GM12875 (cell line): ENCODE measurements around the gene JARID2.

Source experiments
- H3K4me3 ChIP-seq: one replicate; pipeline ENCODE4 v1.5.1; 2011; ENCODE audit warnings: low read depth, low read length, control low read depth
- TF ChIP-seq, protein P1 (sequence below): IDR thresholded peaks from 2 replicates; pipeline ENCODE4 v1.5.1; 2011; ENCODE audit warnings: low read depth, mild to moderate bottlenecking, control low read depth, inconsistent platforms, low read length, moderate library complexity, borderline replicate concordance; ENCODE audit not compliant: insufficient read depth

The JARID2 gene

DNA sequence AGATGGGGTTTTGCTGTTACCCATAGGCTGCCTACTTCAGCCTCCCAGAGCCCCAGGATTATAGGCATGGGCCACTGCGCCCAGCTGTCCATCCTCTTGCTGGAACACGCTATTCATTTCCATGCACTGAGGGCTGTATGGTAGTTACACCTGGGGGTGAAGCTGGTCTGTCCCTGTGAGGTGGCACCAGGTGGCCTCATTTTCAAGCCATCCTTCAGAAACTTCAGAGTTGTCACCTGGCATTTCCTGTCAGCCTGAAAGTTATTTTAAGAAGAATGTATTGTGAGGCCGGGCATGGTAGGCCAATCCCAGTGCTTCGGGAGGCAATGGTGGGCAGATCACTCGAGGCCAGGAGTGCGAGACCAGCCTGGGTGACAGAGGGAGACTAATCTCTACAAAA is 269.4 kb downstream of the JARID2 start:
- TF ChIP-seq, protein P1, sequence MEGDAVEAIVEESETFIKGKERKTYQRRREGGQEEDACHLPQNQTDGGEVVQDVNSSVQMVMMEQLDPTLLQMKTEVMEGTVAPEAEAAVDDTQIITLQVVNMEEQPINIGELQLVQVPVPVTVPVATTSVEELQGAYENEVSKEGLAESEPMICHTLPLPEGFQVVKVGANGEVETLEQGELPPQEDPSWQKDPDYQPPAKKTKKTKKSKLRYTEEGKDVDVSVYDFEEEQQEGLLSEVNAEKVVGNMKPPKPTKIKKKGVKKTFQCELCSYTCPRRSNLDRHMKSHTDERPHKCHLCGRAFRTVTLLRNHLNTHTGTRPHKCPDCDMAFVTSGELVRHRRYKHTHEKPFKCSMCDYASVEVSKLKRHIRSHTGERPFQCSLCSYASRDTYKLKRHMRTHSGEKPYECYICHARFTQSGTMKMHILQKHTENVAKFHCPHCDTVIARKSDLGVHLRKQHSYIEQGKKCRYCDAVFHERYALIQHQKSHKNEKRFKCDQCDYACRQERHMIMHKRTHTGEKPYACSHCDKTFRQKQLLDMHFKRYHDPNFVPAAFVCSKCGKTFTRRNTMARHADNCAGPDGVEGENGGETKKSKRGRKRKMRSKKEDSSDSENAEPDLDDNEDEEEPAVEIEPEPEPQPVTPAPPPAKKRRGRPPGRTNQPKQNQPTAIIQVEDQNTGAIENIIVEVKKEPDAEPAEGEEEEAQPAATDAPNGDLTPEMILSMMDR = no peak
- H3K4me3 ChIP-seq = no peak overlapping the region

DNA sequence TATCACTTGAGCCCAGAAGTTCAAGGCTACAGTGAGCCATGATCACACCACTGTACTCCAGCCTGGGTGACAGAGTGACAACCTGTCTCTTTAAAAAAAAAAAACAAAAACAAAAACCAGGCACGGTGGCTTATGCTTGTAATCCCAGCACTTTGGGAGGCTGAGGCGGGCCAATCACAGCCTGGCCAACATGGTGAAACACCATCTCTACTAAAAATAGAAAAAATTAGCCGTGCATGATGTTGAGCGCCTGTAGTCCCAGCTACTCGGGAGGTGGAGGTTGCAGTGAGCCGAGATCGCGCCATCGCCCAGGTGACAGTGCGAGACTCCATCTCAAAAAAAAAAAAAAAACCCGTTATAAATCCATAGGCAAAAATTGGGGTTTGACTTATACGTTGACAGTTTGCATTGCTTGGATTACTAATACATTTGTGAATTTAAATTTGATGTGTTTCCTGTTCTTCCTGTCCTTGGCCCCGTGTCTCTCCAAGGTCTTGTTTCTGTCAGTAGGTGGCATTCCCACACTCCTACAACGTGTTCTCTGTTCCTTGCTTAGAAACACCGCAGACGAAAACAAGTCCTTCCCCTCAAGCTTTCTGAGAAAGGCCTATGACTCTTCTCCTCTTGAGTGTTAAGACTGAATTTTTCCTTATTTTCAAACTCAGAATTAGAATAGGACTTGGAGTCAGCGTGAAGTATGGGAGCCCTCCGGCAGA is 269.9 kb downstream of the JARID2 start:
- no peak overlapping the region for H3K4me3 ChIP-seq
- TF ChIP-seq, protein P1 = no peak

GRCh38 chr6:15516378-15516777 is 270.5 kb downstream of the JARID2 start:
- TF ChIP-seq, protein P1 = no peak
- H3K4me3 ChIP-seq = no peak overlapping the region

- TF ChIP-seq, protein P1 = no peak
- no peak overlapping the region for H3K4me3 ChIP-seq
Observed at GRCh38 chr6:15516923-15517560, 271.2 kb downstream of the JARID2 start.

DNA sequence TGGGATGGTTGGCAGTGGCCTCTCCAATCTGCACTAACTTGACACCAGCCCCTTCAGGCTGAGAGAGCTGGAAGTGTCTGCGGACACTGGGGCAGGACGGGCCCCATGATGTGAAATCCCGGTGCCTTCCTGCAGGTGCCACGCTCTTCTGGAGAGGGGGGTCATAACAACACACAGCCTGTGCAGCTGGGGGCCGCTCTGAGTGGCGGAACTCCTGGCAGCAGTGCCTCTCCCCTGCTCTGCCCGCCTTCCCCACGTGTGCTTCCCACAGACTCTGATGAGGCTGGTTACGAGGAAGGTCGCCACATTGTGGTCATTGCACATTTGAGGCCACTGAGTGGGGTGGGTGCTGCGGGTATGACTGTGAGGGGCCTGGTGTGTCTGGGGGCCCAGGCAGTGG is 271.7 kb downstream of the JARID2 start:
- TF ChIP-seq, protein P1 = no peak

GRCh38 chr6:15518057-15518456 is 272.2 kb downstream of the JARID2 start:
- TF ChIP-seq, protein P1 = no peak
- H3K4me3 ChIP-seq = no peak overlapping the region

More for the DNA sequence above, 271.7 kb downstream of the JARID2 start:
- H3K4me3 ChIP-seq = no peak overlapping the region

- H3K4me3 ChIP-seq = no peak overlapping the region
- TF ChIP-seq, protein P1 = no peak
Observed at GRCh38 chr6:15518878-15519277, 273.0 kb downstream of the JARID2 start.
